ENCODE measurements around the gene RENBP.

RENBP gene

DNA sequence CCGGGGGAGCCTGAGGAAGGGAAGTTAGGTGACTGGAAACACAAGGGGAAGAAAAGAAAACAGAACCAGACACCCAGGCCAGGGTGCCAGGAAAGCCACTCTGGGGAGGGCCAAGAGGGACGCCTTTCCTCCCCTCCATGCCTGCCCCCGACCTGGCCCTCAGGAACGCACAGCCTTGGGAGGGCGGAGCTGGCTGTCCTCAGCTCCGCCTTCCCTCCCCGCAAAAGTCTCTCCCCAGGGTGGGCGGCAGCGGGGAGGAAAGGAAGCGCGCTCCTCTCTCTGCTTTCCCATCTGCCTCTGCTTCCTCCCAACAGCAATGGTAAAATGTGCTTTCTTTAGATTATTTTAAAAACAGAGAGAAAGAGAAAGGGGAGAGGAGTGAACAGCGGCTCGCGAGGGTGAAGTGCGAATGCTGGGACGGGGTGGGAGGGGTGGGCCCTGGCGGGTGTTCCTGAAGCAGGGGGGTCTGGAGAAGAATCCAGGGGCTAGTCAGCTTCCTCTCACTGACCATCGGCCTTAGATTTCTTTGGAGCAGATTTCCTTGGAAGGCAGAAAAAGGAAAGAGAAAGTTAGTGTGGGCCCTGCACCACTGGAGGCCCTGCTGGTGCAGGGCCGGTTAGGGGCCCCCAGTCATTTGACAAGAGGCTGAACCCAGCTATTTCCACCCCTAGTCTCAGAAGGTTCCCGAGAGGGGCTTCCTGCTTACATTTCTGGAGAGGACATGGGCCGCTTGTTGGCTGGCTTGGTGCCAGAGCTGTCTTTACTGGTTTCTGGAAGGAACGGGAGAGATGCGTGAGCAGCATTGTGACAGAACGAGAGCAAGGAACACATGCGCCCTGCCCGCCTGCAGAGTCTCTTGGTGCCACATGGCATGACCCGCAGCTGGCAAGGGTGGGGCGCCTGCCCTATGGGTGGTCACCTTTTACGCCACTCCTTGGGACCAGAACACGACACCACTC, 4.7 kb upstream of the RENBP start:
- H3F3A ChIP-seq (ENCODE audit: insufficient read depth, low read length) = peaks cover 3% of the 10 kb centered on the region; the same call in 1 of the 2 replicates
- H3K36me3 ChIP-seq (replicated peaks; ENCODE audit: insufficient read depth, low read length) = 0 out of 2 replicates have a peak, but pooled peaks cover 5% of the 10 kb centered on the region
- no peaks in the 10 kb centered on the region for H3K9me2 ChIP-seq (replicated peaks; ENCODE audit: insufficient read depth, low read length)
- no peaks in the 10 kb centered on the region for H3K27me3 ChIP-seq (replicated peaks; ENCODE audit: insufficient read depth, low read length)
- no peak overlapping the region for H3K4me3 ChIP-seq (ENCODE audit: low read length)
- H3K9me3 ChIP-seq (replicated peaks; ENCODE audit: insufficient read depth, low read length) = no peaks in the 10 kb centered on the region
- H3K4me1 ChIP-seq (ENCODE audit: low read length) = no peaks in the 10 kb centered on the region
- H3K4me2 ChIP-seq (ENCODE audit: low read depth, low read length) = no peak overlapping the region
- no peaks in the 10 kb centered on the region for H4K20me1 ChIP-seq (ENCODE audit: insufficient read depth, low read length)
- peaks cover 13% of the 10 kb centered on the region; the same call in 1 of the 2 replicates for H3K79me2 ChIP-seq (ENCODE audit: low read length)
- no peak for DNase-seq
- H3K27ac ChIP-seq (ENCODE audit: low read length) = no peak overlapping the region
- TF ChIP-seq EZH2phosphoT487 (IDR thresholded peaks at IDR 0.05; ENCODE audit: low read length) (no peak), EZH2 (optimal IDR thresholded peaks at IDR 0.05; ENCODE audit: low read depth, low read length) (no peak)
- TF ChIP-seq, protein P1, sequence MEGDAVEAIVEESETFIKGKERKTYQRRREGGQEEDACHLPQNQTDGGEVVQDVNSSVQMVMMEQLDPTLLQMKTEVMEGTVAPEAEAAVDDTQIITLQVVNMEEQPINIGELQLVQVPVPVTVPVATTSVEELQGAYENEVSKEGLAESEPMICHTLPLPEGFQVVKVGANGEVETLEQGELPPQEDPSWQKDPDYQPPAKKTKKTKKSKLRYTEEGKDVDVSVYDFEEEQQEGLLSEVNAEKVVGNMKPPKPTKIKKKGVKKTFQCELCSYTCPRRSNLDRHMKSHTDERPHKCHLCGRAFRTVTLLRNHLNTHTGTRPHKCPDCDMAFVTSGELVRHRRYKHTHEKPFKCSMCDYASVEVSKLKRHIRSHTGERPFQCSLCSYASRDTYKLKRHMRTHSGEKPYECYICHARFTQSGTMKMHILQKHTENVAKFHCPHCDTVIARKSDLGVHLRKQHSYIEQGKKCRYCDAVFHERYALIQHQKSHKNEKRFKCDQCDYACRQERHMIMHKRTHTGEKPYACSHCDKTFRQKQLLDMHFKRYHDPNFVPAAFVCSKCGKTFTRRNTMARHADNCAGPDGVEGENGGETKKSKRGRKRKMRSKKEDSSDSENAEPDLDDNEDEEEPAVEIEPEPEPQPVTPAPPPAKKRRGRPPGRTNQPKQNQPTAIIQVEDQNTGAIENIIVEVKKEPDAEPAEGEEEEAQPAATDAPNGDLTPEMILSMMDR (IDR thresholded peaks at IDR 0.05; ENCODE audit: low read length) = no peak
- H2AFZ ChIP-seq (ENCODE audit: low read length) = no peak overlapping the region
- H3K9ac ChIP-seq (ENCODE audit: low read length) = no peak overlapping the region

DNA sequence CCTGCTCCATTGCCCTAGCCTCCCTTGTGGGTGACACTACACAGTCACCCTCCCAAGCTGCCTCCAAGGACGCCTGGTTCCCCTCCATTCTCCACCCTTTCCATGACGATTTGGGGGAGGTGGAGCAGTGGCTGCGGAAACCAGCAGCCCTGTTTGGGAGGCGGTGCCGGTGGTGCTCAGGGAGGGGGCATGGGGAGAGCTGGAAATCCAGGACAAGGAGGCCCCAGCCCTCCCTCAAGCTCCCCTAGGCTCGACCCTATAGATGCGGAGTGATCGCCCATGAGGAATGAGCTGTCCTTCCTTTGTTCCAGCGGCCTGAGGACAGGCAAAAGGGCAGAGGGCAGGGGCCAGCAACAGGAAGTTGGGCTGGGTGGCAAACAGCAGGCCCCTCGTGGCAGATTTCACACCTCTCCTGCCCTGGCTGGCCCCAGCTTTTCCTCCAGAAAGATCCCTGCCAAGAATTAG, 3.6 kb upstream of the RENBP start:
- H3K9me3 ChIP-seq (replicated peaks; ENCODE audit: insufficient read depth, low read length) = no peaks in the 10 kb centered on the region
- TF ChIP-seq, protein P1 (IDR thresholded peaks at IDR 0.05; ENCODE audit: low read length) = no peak
- TF ChIP-seq EZH2 (optimal IDR thresholded peaks at IDR 0.05; ENCODE audit: low read depth, low read length) = no peak
- H3K4me2 ChIP-seq (ENCODE audit: low read depth, low read length) = no peak overlapping the region
- no peak overlapping the region for H3K9ac ChIP-seq (ENCODE audit: low read length)
- H3K27me3 ChIP-seq (replicated peaks; ENCODE audit: insufficient read depth, low read length) = no peaks in the 10 kb centered on the region
- H3K9me2 ChIP-seq (replicated peaks; ENCODE audit: insufficient read depth, low read length) = no peaks in the 10 kb centered on the region
- DNase-seq = no peak
- H3K27ac ChIP-seq (ENCODE audit: low read length) = no peak overlapping the region
- H3K4me1 ChIP-seq (ENCODE audit: low read length) = no peaks in the 10 kb centered on the region
- peaks cover 20% of the 10 kb centered on the region; the same call in 1 of the 2 replicates for H3K79me2 ChIP-seq (ENCODE audit: low read length)
- H3K36me3 ChIP-seq (replicated peaks; ENCODE audit: insufficient read depth, low read length) = 0 out of 2 replicates have a peak, but pooled peaks cover 5% of the 10 kb centered on the region
- no peak overlapping the region for H3K4me3 ChIP-seq (ENCODE audit: low read length)
- H3F3A ChIP-seq (ENCODE audit: insufficient read depth, low read length) = peaks cover 3% of the 10 kb centered on the region; the same call in 1 of the 2 replicates
- no peaks in the 10 kb centered on the region for H4K20me1 ChIP-seq (ENCODE audit: insufficient read depth, low read length)
- no peak overlapping the region for H2AFZ ChIP-seq (ENCODE audit: low read length)

DNA sequence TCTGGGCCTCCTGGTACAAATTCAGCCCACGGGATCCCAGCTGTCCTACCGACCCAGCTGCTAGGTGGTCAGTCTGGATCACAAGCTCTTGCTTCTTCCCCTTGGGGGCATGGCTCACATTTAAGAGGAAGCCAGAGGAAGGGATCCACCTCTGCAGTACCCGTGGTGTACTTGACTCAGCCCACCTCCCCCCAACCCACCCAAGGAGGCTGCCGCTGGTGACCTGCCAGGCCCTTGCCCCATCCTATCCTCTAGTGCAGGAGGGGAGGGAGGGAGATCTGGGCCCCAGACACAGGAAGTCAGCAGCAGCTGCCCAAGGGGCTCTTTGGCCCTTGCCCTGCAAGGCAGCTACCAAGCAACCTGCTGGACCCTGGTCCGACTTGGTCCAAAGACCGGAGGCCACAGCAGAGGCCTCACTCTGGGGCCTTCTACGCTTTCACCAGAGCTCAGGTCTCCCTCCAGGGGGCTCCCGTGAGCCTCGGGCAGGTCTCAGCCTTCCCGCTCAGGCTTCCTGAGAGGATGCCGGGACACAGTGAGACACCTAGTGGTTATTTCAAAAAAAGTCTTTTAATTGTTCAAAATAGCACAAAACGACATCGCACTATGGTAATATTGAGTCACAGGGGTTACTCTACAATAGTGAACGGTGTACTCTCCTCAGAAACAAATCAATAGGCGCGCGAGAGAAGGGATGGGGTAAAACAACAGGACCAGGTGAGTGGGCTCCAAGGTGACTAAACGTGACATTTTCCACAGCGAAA, 2.7 kb upstream of the RENBP start:
- H3K4me1 ChIP-seq (ENCODE audit: low read length) = no peaks in the 10 kb centered on the region
- H3F3A ChIP-seq (ENCODE audit: insufficient read depth, low read length) = peaks cover 3% of the 10 kb centered on the region; the same call in 1 of the 2 replicates
- no peak overlapping the region for H3K9ac ChIP-seq (ENCODE audit: low read length)
- DNase-seq = peak; percentile 83
- TF ChIP-seq, protein P1 (IDR thresholded peaks at IDR 0.05; ENCODE audit: low read length) = peak; percentile 88
- TF ChIP-seq EZH2phosphoT487 (IDR thresholded peaks at IDR 0.05; ENCODE audit: low read length) = no peak
- TF ChIP-seq EZH2 (optimal IDR thresholded peaks at IDR 0.05; ENCODE audit: low read depth, low read length) = no peak
- H3K36me3 ChIP-seq (replicated peaks; ENCODE audit: insufficient read depth, low read length) = no peaks in the 10 kb centered on the region
- peaks cover 12% of the 10 kb centered on the region; the same call in 1 of the 2 replicates for H3K79me2 ChIP-seq (ENCODE audit: low read length)
- no peaks in the 10 kb centered on the region for H3K9me3 ChIP-seq (replicated peaks; ENCODE audit: insufficient read depth, low read length)
- no peaks in the 10 kb centered on the region for H4K20me1 ChIP-seq (ENCODE audit: insufficient read depth, low read length)
- no peak overlapping the region for H2AFZ ChIP-seq (ENCODE audit: low read length)
- H3K9me2 ChIP-seq (replicated peaks; ENCODE audit: insufficient read depth, low read length) = no peaks in the 10 kb centered on the region
- no peaks in the 10 kb centered on the region for H3K27me3 ChIP-seq (replicated peaks; ENCODE audit: insufficient read depth, low read length)
- no peak overlapping the region for H3K4me2 ChIP-seq (ENCODE audit: low read depth, low read length)
- H3K27ac ChIP-seq (ENCODE audit: low read length) = no peak overlapping the region
- H3K4me3 ChIP-seq (ENCODE audit: low read length) = no peak overlapping the region

Measured in MM.1S (cell line).